GM21717 (cell line): ENCODE results near the gene HDAC3.

Source experiments
- ATAC-seq: cut with Tn5 transposase; IDR thresholded peaks from one replicate; pipeline ENCODE4 v1.9.1; 2021; ENCODE audit warnings: mild to moderate bottlenecking, moderate library complexity; ENCODE audit not compliant: unreplicated experiment

Gene HDAC3

DNA sequence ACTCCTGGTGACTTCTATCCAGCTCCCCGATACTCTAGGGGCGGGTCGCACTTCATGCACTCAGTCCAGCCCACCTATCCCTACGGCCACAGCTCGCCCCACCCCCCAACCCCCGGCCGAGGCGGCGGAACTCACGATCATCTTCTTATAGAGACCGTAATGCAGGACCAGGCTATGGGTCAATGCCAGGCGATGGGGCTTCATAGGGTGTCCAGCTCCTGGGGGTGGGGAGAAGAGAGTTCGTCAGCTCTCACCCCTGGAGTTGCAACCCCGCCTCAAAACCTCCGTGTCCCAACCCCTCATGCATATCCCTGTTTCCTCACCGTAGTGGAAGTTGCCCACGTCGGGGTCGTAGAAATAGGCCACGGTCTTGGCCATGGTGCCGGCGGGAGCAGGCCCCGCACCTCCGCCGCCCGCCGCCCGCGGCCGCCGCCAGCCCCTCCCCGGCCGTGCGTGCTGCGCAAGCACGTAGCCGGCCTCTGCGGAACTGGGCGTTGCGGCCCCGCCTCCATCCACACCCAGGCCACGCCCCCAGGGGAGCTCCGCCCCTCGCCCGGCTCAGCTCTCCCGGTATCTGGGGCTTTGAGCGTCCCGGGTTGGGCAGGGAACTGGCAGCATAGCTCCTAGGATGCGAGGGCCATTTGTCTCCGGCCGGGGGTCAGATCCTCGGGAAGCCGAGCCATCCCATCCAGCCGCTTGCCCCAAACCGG is at the start of gene HDAC3, which contains the start of gene RELL2:
Gene HDAC3, minus strand, starts transcription at position 437 of the 710 bp plus-strand sequence. Its CDS starts 59 bp downstream, at position 378.
Gene RELL2, plus strand, starts transcription at position 585 of the 710 bp plus-strand sequence. CDS start 1,229 bp downstream, outside the sequence.
- ATAC-seq = peak; percentile 71

DNA sequence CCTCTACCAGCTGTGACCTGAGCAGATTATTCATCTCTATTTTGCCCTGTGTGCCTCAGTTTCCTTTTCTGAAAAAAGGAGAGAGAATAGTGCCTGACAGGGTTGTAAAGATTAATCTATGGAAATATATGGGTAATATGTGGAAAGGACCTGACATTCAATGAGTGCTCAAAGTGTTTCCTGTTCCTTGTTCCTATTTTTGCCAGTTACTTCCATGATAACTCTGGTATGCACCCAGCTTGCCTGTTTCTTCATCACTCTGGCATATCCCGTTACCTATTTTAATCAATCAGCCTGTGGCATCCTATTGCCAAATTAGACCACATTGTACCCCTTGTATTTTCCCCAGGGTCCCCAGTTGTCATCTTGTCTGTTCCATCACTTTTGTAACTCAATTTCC is 48.9 kb upstream of the HDAC3 start:
- ATAC-seq = no peak

DNA sequence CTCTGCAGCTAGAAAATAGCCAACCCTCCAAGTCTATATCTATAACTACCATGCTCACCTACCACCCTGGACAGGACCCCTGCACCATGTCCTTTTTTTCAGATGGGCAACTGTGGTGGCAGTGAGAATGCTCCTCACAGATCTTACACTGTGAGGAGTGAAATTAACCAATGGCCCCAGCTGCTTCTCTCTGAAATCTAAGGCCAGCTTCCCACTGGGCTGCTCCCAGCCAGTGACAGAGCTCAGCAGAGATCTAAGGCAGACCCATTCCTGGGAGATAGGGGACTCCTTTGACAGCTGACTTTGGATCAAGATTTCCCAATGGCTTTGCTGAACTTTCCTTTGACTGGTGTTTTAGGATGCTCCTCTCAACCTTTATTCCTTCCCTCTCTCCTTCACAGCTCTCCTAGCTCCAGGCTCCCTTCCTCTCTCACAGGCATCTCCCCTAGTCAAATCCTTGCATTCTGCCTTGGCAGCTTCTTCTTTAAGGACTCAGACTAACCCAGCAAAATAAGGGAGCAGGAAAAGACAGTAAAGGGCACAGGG is 47.0 kb upstream of the HDAC3 start:
- ATAC-seq = no peak

DNA sequence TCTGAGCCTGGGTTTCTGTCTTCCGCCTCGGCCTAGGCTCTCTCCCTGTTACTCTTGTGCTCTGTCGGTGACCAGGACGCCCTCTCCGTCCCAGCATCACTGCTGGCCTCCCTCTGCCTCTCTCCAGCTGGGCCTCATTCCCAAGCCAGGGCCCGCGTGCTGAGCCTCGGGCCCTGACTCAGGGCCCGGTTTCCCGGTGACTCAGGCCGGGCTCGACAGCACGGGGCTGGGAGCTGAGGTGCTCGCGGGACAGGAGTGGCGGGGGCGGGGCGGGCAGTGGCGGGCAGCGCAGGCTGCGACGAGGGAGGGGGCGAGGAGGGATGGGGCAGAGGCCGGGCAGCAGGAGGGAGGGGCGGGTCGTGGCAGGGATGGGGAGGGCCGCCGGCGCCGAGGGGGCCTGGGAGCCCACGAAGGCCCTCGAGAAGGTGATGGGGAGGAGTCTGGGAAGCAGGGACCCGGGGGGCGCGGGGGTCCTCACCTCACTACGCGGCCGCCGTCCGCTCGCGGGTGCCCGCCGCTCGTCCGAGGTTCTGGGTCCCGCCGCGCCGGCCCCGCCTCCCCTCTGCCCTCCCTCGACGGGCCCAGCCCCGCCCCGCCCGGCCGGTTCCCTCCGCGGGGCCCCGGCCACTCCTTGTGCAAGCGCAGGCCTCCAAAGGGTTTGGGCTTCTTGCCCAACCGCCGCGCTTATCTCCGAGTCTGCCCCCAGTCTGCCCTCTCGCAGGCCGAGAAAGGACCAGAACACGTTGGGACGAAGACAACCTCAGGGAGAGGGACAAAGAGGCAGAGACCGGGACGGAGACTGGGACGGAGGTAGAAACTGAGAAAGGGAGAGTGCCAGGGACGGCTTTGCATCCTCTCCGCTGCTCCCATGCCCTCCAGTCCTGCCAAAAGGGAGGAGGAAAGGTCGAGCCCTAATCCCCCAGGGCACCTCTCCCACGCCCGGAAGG is 45.3 kb upstream of the HDAC3 start, which contains the start of gene ARAP3:
Gene ARAP3, minus strand, starts transcription at position 536 of the 947 bp plus-strand sequence. CDS start 1,744 bp downstream, outside the sequence.
- no peak for ATAC-seq

DNA sequence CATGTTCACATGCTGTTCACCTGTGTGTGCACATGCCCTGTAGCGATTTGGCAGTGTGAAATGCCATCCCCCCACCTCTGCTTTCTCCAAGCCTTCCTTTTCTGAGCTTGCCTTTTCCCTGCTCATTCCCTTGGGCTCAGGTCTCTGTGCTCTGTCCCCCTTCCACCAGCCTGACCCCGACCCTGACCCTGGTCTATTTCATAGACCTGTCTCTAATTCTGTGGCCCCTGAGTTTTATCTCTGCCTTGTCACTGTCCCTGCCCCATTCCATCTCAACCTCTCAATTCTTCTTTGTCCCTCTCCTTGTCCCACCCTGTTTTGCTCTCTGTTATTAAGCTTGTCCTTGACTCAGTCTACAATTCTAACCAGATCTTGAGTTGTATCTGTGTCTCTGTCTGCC is 44.6 kb upstream of the HDAC3 start:
- no peak for ATAC-seq

DNA sequence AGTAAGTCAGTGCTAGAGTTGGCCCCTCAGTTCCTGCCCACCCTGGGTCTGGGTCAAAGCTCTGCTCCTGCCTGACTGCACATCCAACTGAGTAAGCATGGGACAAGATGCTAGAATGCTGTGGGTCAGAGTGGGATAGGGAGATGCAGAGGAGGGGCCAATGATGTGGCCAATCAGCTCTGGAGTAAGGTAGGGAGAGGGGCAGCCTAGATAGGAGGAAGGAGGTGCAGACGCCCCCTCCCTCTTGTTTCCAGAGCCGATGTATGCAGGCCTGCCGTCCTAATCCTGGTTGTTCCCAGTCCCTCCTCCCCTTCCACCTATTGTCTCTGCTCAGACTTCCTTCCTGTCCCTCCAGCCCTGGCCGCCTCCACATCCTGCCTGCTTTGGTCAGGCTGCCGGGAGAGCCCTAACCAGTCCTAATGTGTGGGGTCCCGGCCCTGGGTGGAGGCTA is 44.1 kb upstream of the HDAC3 start:
- no peak for ATAC-seq

DNA sequence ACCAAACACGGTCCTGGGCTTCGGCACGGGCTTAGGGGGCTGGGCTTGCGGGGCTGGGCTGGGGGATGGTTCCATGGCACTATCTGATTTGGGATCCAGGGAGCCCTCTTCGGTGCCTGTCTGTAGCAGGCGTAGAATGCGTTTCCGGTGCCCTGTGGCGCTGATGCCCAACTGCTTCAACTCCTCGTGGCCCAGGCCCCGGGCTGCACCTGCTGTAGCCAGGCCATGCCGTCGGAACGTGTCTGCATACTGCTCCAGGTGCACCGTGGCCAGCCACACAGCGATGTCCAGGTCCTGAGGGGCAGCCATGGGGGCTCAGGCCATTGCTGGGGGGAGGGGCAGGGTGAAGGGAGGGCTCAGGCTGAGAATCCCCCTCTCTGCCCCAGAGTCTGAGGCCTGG is 43.5 kb upstream of the HDAC3 start:
- ATAC-seq = no peak

DNA sequence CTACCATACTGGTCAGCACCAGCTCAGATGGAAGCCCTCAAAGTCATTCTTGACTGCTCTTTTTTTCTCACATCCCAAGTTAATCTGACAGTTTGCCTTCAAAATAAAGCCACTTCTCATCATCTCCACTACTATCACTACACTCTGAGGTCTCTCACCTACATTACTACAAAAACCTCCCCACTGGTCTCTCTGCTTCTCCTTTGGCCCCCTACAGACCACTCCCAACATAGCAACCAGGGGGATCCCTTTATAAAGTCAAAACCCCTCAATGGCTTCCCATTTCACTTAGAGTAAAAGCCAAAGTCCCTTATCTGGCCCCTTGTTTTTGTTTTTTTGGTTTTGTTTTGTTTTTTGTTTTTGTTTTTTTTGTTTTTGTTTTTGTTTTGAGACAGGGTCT is 40.8 kb upstream of the HDAC3 start:
- no peak for ATAC-seq

DNA sequence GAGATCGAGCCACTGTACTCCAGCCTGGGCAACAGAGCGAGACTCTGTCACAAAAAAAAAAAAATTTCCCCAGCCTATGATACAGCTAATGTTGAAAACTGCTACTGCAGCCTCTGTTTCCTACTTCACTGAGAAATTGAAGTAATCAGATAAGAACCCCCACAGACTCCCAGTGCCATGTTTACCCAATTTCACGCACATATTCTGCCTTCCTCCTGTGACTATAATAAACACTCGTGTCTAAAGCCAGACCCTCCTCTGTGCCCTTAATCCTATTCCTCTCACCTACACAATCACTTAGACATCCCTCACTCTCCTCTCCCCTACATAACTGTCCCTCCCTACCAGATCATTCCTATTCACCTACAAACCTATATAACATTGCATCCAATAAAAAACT is 39.0 kb upstream of the HDAC3 start:
- ATAC-seq = no peak

DNA sequence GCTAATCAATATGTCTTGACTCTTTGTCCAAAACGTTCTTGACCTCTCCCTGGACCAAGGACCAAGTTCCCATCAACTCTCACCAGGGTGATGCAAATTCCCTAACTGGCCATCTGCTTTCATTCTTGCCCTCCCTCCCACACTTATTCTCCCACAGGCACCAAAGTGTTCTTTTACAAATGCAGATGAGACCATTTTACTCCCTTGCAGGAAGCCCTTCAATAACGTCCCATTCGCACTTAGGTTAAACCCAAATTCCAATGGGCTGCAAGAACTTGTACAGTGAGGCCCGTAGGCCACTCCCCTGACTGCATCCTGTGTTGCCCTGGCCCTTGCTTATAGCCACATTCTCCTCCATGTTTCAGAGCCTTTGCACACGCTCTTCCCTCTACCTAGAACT is 38.1 kb upstream of the HDAC3 start:
- no peak for ATAC-seq

DNA sequence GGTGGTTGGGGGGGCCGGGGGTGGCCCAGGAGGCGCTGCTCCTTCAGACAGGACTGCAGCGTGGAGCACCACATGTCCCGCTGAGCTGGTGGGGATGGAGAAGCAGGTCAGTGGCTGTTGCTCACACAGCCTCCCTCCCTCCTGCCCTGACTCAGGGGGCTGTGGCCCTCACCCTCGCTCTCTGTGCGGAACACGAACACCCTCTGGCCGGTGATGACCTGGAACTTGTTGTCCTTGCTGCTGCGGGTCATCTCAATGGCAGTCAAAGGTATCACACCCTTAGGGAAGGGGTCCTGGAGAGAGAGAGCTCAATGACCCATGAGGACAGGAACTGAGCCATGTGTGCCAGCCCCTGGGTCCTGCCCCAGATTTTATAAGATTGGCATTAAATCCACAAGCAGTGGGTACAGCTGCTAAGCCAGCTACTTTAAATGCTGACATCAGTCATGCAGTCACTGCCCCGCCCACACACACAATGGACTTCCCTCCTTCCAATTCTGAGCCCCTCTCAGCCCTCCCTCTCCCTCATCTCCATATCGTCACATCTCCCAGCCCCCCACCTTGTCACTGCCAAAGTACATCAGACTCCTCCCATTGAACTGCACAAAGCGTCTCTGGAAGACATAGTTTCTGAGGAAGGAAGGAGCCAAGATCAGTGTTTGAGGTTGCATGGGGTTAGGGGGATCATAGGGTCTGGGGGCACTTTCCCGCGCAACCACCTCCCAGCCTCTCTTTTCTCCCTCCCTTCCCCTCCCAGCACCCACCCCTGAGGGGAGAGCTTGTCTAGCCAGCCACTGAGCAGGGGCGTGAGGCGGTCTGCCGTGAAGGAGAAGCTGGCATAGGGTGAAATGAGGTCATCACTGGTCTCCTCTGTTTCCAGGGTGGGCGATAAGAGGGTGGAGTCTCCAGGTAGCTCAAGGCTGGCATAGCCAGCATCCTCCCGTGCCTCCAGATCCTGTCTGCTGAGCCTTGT is 36.5 kb upstream of the HDAC3 start:
- no peak for ATAC-seq

DNA sequence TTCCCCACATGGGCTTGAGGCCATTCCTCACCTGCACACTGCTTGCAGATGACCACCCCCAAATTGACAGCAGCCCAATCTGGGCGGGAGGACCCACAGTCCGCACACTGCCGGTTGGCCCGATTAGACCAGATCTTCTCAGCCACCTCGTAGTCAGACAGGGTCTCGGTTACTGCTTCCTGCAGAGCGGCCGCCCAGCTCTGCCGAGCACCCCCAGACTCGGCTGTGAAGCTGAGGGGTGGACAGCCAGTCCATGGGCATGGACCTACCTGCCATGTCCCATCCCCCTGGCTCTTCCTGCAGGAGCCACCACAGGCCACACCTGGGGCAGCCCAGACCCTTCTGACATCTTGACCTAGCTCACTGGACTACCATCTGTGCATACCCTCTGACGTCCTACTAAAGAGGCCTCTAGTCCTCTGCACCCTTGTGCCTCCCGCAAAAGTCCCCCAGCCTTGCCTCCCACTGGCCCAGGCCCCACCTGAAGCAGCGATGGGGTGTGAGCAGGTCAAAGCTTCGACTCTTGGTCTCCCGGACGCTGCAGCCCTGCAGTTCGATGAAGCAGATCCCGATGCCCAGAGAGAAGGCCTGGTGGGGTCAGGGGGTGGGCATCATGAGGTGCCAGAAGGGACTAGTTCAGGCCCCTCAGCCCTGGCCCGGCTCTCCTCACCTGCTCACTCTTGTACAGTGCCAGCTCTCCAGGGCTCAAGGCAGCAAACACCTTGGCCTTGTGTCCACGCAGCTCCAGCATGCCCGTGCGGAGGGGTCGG is 35.6 kb upstream of the HDAC3 start:
- ATAC-seq = no peak

DNA sequence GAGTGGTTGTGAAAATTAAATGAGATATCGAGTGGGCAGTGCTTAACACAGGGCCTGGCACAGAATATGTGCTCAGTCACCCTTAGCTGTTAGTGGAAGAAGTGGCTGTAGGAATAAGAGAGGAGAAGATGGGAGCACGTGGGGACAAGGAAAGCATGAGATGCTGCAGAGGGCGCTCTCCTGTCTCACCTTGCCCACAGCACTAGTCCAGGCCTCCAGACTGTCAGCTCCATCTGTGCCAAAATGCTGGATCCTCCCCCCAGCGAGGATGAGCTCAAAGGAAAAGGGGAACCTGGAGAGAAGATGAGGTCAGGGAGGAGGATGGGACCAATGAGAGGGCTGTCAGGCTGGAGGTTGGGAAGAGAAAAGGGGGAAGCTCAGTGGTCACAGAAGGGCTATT is 32.9 kb upstream of the HDAC3 start:
- no peak for ATAC-seq

DNA sequence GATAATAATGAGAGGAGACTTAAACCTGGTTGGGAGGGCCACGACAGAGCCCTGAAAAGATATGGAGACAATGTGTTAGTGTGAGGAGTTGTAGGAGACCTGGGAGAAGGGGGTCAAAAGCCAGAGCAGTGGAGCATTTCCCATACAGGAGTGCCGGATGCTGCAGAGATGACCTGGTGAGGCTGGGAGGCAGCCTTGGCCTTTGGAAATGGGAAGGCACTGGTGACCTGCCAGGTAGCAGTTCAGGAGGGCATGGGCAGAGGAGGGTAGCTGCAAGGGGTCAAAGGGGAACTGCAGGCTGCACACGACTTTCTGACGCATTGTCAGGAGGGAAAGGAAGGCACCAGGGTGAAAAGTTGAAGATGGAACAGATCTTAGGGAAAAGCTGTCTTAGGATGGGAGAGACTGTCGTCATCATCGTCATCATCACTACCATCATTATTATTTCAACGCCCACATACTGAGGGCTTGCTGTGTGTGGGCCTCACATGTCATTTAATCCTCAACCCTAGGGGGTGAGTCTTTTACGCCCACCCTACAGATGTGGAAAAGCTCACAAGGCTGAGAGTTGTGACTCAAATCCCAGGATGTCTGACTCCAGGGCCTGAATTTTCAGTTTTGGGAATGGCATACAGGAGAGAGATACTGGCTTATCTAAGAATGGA is 32.1 kb upstream of the HDAC3 start:
- ATAC-seq = no peak

DNA sequence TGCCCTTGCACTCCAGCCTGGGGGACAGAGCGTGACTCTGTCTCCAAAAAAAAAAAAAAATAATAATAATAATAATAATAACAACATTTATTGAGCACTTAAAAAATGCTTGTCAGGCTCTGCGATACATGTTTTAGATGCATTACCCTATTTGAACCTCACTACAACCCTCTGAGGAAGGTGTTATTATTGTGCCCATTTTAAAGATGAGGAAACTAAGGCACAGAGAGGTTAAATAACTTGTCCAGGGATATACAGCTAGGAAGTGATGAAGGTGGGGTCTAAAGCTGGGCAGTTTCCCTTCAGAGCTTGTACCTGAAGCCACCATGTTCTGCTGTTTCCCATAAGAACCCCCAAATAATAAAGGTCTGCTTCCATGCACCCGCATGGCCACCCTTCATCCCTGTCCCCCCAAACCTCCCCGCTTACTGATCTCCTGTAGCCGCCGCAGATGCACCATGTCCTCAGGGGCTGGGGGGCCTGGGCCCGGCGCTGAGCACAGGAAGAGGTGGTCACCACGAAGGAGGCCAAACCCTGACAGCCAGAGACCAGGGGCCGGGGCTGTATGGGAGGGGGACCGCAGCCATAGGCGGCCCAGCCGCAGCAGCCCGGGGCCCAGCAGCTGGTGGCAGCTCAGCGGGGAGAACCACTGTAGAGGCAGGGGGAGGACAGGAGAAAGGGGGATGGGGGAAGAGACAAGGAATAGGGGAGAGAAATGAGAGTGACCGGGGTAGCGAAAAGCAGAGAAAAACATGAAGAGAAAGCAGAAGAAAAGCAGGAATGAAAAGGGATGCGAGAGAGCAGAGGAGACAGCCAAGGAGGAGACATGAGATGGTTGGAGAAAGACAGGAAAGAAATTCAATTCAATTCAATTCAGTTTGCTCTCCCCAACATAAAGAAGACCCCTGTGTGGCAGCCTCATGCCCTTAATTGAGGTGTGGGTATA is 29.6 kb upstream of the HDAC3 start:
- ATAC-seq = no peak

DNA sequence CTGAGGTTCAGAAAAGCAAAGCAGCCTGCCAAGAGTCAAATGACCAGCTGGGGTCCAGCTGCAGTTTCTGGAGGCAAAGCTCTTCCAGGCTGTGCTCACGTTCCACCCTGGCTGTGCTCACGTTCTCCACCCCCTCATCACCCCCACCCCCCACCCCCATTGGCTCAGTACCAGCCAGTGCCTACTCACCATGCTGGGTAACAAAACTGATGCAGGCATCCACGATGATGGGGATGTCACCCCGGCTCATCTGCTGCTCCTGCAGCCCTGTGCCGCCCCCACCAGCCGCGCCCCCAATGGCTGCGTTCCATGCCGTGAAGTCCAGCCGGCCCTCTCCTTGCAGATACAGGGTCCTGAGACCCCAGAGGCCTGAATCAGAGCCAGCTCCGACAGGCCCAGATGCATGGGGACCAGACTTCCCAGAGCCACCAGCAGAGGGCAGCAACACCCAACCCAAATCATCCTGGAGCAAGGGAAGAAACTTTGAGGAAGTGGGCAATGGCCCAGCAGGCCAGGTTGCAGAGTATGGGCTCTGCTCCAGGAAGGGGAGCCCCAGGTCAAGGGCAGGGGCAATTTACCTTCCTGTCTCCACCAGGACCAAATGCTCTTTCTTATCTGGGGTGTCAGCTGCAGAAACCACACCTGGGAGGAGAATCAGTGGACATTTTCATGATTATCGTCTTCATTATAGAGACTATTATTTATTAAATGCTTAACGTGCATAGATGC is 28.2 kb upstream of the HDAC3 start:
- ATAC-seq = peak; percentile 96

DNA sequence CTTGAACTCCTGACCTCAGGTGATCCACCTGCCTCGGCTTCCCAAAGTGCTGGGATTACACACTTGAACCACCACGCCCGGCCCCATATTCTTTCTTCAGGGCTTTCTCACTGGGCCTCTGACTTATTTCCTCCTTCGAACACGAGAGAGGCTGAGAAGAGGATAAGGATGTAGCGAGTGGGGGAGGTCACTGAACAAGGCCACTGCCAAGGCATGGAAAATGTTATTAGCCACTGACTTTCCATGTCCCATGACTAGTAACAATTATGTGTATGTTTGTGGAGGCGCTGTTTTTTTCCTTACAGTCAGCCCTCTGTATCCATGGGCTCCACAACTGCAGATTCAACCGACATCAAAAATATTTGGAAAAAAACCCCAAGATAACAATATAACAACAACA is 26.9 kb upstream of the HDAC3 start:
- no peak for ATAC-seq
